GM10266 (cell line): ENCODE results near the gene NAV3.

ENCODE experiments used
- DNase-seq: peaks from one replicate; pipeline ENCODE4 v3.0.0; 2012; ENCODE audit errors: extremely low spot score
- TF ChIP-seq, protein P1 (sequence below): IDR thresholded peaks from 2 replicates; pipeline ENCODE4 v1.5.1; 2012; ENCODE audit warnings: mild to moderate bottlenecking, low read depth; ENCODE audit not compliant: control insufficient read depth, insufficient read depth; ENCODE audit errors: missing control alignments

The NAV3 gene

DNA sequence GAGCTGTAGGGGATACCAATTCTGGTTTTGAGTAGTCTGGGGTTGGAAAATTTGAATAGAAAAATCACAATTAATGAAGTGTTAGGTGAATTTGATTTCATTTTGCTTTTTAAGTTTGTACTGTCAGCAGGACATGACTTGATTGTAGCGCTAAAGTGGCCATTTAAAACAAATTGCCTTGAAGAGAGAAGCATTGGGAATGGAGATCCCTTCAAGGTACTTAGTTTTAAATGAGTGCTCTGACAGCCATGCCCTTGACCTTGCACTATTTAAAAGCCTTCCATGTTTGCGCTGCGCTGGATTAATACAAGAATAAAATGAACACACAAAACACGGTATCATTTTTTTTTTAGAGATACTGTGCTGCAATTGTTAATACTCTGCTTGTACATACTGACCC is 345.9 kb downstream of the NAV3 start:
- DNase-seq: no peak
- TF ChIP-seq, protein P1, sequence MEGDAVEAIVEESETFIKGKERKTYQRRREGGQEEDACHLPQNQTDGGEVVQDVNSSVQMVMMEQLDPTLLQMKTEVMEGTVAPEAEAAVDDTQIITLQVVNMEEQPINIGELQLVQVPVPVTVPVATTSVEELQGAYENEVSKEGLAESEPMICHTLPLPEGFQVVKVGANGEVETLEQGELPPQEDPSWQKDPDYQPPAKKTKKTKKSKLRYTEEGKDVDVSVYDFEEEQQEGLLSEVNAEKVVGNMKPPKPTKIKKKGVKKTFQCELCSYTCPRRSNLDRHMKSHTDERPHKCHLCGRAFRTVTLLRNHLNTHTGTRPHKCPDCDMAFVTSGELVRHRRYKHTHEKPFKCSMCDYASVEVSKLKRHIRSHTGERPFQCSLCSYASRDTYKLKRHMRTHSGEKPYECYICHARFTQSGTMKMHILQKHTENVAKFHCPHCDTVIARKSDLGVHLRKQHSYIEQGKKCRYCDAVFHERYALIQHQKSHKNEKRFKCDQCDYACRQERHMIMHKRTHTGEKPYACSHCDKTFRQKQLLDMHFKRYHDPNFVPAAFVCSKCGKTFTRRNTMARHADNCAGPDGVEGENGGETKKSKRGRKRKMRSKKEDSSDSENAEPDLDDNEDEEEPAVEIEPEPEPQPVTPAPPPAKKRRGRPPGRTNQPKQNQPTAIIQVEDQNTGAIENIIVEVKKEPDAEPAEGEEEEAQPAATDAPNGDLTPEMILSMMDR: no peak

GRCh38 chr12:78177298-78177697 is 346.6 kb downstream of the NAV3 start:
- TF ChIP-seq, protein P1: no peak
- DNase-seq: no peak

DNA sequence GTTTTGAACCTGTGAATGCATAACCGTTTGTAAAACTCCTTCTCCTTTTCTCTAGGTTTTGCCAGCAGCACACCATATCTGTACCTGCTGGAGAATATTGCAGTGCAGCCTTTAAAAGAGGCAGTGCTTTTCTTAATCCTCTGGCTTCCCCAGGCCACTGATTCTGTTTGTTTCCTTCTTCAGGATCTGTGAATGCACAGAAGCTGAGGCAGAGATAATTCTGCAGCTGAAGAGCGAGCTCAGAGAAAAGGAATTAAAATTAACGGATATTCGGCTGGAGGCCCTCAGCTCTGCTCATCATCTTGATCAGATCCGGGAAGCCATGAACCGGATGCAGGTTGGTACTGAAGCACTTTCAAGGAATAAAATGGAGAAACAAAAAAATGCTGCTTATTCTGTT is 348.7 kb downstream of the NAV3 start:
- TF ChIP-seq, protein P1: no peak
- DNase-seq: no peak

GRCh38 chr12:78181544-78182162 is 351.0 kb downstream of the NAV3 start:
- TF ChIP-seq, protein P1: peak; percentile 15
- no peak for DNase-seq

DNA sequence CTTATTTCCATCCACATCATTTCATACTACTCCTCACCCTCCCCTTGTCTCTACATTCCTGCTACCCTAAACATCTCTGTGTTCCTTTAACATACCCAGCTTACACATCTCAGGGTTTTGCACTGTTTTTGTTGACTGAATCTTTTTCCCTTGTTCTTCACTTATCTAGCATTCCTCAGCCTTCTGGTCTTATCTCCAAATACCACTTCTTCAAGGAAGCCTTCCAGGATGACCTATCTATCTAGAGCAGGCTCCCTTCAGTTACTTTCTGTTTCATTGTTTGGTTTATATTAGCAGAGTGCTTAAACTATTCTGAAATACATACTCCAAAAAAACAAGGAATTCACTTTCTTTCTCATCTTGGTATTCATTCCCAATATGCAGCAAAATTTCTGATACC is 353.1 kb downstream of the NAV3 start:
- TF ChIP-seq, protein P1: no peak
- DNase-seq: no peak

GRCh38 chr12:78185109-78185508 is 354.4 kb downstream of the NAV3 start:
- TF ChIP-seq, protein P1: no peak

GRCh38 chr12:78185651-78186050 is 355.0 kb downstream of the NAV3 start:
- TF ChIP-seq, protein P1: no peak
- DNase-seq: no peak

More at GRCh38 chr12:78185109-78185508, 354.4 kb downstream of the NAV3 start:
- no peak for DNase-seq
